ENCODE data around the gene PLB1.

Gene PLB1

DNA sequence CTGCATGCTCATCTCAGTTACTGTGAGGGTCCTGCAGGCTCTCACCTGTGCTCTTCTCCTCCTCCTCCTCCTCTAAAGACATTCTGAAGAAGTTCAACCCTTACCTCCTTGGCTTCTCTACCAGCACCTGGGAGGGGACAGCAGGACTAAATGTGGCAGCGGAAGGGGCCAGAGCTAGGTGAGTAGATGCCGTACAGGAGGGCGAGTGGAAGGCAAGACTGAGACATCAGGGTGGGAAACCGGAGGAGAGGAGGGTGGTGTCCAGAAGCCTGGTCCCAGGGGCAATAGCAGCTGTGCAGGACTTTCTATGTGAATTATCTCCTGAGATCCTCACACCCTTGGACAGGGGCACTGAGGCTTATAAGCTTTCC is 124.9 kb downstream of the PLB1 start:
- H2AFZ ChIP-seq (ENCODE audit: low read length) = no peak overlapping the region
- no peaks in the 10 kb centered on the region for H3K4me1 ChIP-seq (ENCODE audit: insufficient read depth, low read length, severe bottlenecking)

GRCh38 chr2:28621172-28622100 is 125.6 kb downstream of the PLB1 start:
- Histone ChIP-seq H3K4me2 (ENCODE audit: low read length) (no peak overlapping the region), H2AFZ (ENCODE audit: low read length) (no peak overlapping the region), H3K4me3 (ENCODE audit: low read depth, low read length, poor library complexity, severe bottlenecking) (no peak overlapping the region), H3K4me1 (ENCODE audit: insufficient read depth, low read length, severe bottlenecking) (no peaks in the 10 kb centered on the region), H3K79me2 (ENCODE audit: insufficient read depth, low read length) (no peaks in the 10 kb centered on the region), H3F3A (ENCODE audit: insufficient read depth, low read length) (no peaks in the 10 kb centered on the region), H4K20me1 (ENCODE audit: insufficient read depth, low read length) (no peaks in the 10 kb centered on the region), H3K9ac (ENCODE audit: low read length) (no peak overlapping the region), H3K27ac (ENCODE audit: low read depth, low read length, poor library complexity, severe bottlenecking) (no peak overlapping the region), H3K36me3 (ENCODE audit: insufficient read depth, low read length) (no peaks in the 10 kb centered on the region), H3K27me3 (ENCODE audit: insufficient read depth, low read length) (no peaks in the 10 kb centered on the region; the same call in 1 of the 2 replicates), H3K9me3 (ENCODE audit: low read length) (no peaks in the 10 kb centered on the region), H3K9me2 (ENCODE audit: low read depth, low read length) (no peaks in the 10 kb centered on the region)
- TF ChIP-seq, protein P1, sequence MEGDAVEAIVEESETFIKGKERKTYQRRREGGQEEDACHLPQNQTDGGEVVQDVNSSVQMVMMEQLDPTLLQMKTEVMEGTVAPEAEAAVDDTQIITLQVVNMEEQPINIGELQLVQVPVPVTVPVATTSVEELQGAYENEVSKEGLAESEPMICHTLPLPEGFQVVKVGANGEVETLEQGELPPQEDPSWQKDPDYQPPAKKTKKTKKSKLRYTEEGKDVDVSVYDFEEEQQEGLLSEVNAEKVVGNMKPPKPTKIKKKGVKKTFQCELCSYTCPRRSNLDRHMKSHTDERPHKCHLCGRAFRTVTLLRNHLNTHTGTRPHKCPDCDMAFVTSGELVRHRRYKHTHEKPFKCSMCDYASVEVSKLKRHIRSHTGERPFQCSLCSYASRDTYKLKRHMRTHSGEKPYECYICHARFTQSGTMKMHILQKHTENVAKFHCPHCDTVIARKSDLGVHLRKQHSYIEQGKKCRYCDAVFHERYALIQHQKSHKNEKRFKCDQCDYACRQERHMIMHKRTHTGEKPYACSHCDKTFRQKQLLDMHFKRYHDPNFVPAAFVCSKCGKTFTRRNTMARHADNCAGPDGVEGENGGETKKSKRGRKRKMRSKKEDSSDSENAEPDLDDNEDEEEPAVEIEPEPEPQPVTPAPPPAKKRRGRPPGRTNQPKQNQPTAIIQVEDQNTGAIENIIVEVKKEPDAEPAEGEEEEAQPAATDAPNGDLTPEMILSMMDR (IDR thresholded peaks at IDR 0.05; ENCODE audit: low read length) = no peak
- TF ChIP-seq EZH2 (IDR thresholded peaks at IDR 0.05; ENCODE audit: borderline replicate concordance, low read length) = no peak

More for the DNA sequence above, 124.9 kb downstream of the PLB1 start:
- no peak overlapping the region for H3K4me2 ChIP-seq (ENCODE audit: low read length)
- no peak overlapping the region for H3K4me3 ChIP-seq (ENCODE audit: low read depth, low read length, poor library complexity, severe bottlenecking)
- H3F3A ChIP-seq (ENCODE audit: insufficient read depth, low read length) = no peaks in the 10 kb centered on the region
- no peaks in the 10 kb centered on the region for H3K9me3 ChIP-seq (ENCODE audit: low read length)
- H3K27me3 ChIP-seq (ENCODE audit: insufficient read depth, low read length) = peaks cover 3% of the 10 kb centered on the region; the same call in 1 of the 2 replicates
- H3K36me3 ChIP-seq (ENCODE audit: insufficient read depth, low read length) = no peaks in the 10 kb centered on the region
- no peak overlapping the region for H3K27ac ChIP-seq (ENCODE audit: low read depth, low read length, poor library complexity, severe bottlenecking)
- TF ChIP-seq, protein P1 (IDR thresholded peaks at IDR 0.05; ENCODE audit: low read length) = no peak
- no peak for TF ChIP-seq EZH2 (IDR thresholded peaks at IDR 0.05; ENCODE audit: borderline replicate concordance, low read length)
- H3K9me2 ChIP-seq (ENCODE audit: low read depth, low read length) = no peaks in the 10 kb centered on the region
- no peaks in the 10 kb centered on the region for H3K79me2 ChIP-seq (ENCODE audit: insufficient read depth, low read length)
- no peak overlapping the region for H3K9ac ChIP-seq (ENCODE audit: low read length)
- H4K20me1 ChIP-seq (ENCODE audit: insufficient read depth, low read length) = no peaks in the 10 kb centered on the region

GRCh38 chr2:28622101-28622499 is 126.2 kb downstream of the PLB1 start:
- Histone ChIP-seq H3K27ac (ENCODE audit: low read depth, low read length, poor library complexity, severe bottlenecking) (no peak overlapping the region), H3K79me2 (ENCODE audit: insufficient read depth, low read length) (no peaks in the 10 kb centered on the region), H4K20me1 (ENCODE audit: insufficient read depth, low read length) (no peaks in the 10 kb centered on the region), H3K9me2 (ENCODE audit: low read depth, low read length) (no peaks in the 10 kb centered on the region), H3F3A (ENCODE audit: insufficient read depth, low read length) (no peaks in the 10 kb centered on the region), H3K9ac (ENCODE audit: low read length) (no peak overlapping the region), H3K4me2 (ENCODE audit: low read length) (no peak overlapping the region), H3K4me3 (ENCODE audit: low read depth, low read length, poor library complexity, severe bottlenecking) (no peak overlapping the region), H3K27me3 (ENCODE audit: insufficient read depth, low read length) (no peaks in the 10 kb centered on the region; the same call in 1 of the 2 replicates), H3K4me1 (ENCODE audit: insufficient read depth, low read length, severe bottlenecking) (no peaks in the 10 kb centered on the region), H3K9me3 (ENCODE audit: low read length) (no peaks in the 10 kb centered on the region), H3K36me3 (ENCODE audit: insufficient read depth, low read length) (no peaks in the 10 kb centered on the region), H2AFZ (ENCODE audit: low read length) (no peak overlapping the region)
- no peak for TF ChIP-seq EZH2 (IDR thresholded peaks at IDR 0.05; ENCODE audit: borderline replicate concordance, low read length)
- TF ChIP-seq, protein P1 (IDR thresholded peaks at IDR 0.05; ENCODE audit: low read length) = no peak

Data from OCI-LY1 (cell line).